GM12892 (cell line): ENCODE results near the gene AP5B1.

ENCODE experiments used
- DNase-seq: peaks from one replicate; pipeline ENCODE4 v3.0.0; 2011; ENCODE audit not compliant: insufficient read length
- FAIRE-seq: peaks from 2 replicates; lab custom pipeline; 2011; peaks lifted over from hg19 to GRCh38; lab: Jason Lieb, UNC
- POLR2A ChIP-seq: IDR thresholded peaks from 2 replicates; pipeline ENCODE4 v1.6.1; 2011; ENCODE audit warnings: low read depth, low read length, control low read depth
- POLR2AphosphoS5 ChIP-seq: IDR thresholded peaks from 2 replicates; pipeline ENCODE4 v1.6.1; 2011; ENCODE audit warnings: low read depth, low read length, control low read depth
- TAF1 ChIP-seq: IDR thresholded peaks from 2 replicates; pipeline ENCODE4 v1.6.1; 2011; ENCODE audit warnings: low read depth, mild to moderate bottlenecking, control low read depth, low read length, borderline replicate concordance

The AP5B1 gene

DNA sequence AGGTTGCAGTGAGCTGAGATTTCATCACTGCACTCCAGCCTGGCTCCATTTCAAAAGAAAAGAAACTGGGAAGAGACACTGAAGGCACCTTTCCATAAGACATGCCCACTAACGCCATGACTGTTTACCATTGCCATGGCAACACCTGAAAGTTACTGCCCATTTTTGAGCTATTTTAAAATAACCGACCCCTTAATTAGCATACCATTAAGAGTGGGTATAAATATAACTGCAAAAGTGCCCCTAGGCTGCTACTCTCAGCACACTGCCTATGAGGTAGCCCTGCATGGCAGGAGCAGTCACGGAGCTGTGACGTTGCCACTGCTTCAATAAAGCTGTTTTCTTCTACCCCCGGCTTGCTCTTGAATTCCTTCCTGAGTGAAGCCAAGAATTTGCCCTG, 50.3 kb downstream of the AP5B1 start:
- DNase-seq (no peak), FAIRE-seq (peak; percentile 21)
- TF ChIP-seq POLR2AphosphoS5 = no peak
- no peak for TF ChIP-seq POLR2A
- no peak for TF ChIP-seq TAF1

DNA sequence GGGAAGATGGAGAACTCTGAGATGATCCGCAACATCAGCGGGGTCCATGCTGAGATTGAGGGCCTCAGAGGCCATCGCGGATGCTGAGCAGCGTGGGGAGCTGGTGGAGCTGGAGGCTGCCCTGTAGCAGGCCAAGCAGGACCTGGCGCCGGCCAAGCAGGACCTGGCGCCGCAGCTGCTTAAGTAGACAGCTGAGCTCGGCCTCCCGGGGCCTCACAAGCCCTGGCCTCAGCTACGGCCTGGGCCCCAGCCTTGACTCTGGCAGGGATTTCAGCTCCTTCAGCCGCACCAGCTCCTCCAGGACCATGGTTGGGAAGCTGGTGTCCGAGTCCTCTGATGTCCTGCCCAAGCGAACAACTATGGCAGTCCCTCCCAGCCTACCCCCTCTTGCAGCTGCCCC, 52.9 kb downstream of the AP5B1 start:
- DNase-seq = no peak
- TF ChIP-seq TAF1 = no peak
- TF ChIP-seq POLR2A = no peak
- no peak for TF ChIP-seq POLR2AphosphoS5
- no peak for FAIRE-seq

DNA sequence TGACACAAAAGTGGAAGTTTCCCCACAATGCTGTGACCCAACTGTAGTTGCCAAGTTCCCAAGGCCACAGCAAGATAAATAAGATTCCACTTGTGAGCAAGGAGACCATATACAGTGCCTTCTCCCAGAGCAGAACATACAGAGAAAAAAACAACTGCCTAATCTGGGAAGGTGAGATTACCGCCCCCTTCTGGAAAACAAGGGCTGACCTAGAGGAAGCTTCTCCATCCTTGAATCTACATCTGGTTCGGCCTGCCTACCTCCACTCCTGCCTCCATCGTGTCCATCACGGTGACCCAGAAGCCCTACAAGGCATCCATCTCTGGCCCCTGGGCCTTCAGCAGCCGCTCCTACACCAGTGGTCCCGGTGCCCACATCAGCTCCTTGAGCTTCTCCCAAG, 54.1 kb downstream of the AP5B1 start:
- DNase-seq = no peak
- FAIRE-seq = no peak

More for the DNA sequence above, 54.1 kb downstream of the AP5B1 start:
- TF ChIP-seq POLR2AphosphoS5 (no peak), POLR2A (no peak), TAF1 (no peak)
